Upper lobe of left lung (tissue), 4 donors: ENCODE data around the gene PPARD.

ENCODE experiments used
- EP300 ChIP-seq, 4 donors: sonication (generic); formaldehyde crosslinking; IDR thresholded peaks; one replicate each; pipeline ENCODE4 v1.5.1; 2017; ENCODE audit warnings: antibody characterized with exemption in 4 of 4, control low read depth in 2 of 4
- POLR2A ChIP-seq, 4 donors: fragments of 450-650 bp; IDR thresholded peaks; one replicate each; pipeline ENCODE4 v1.5.1; 2016 to 2017; ENCODE audit warnings: antibody characterized with exemption in 4 of 4, mild to moderate bottlenecking in 2 of 4
- POLR2AphosphoS5 ChIP-seq, 2 donors: sonication (generic); formaldehyde crosslinking; IDR thresholded peaks; one replicate each; pipeline ENCODE4 v1.5.1; 2017; ENCODE audit warnings: antibody characterized with exemption in 2 of 2
- TF ChIP-seq, protein P1 (sequence below), 6 experiments: fragments of 450-650 bp in 4 of 6; fragments of 200-600 bp in 2 of 6; sonication (generic) in 2 of 6; IDR thresholded peaks; one replicate each; pipeline ENCODE4 v1.5.1; 2016 to 2019; ENCODE audit warnings: antibody characterized with exemption in 6 of 6

GRCh38 chr6:35470663-35471120 is 128.3 kb downstream of the PPARD start:
- TF ChIP-seq, protein P1, sequence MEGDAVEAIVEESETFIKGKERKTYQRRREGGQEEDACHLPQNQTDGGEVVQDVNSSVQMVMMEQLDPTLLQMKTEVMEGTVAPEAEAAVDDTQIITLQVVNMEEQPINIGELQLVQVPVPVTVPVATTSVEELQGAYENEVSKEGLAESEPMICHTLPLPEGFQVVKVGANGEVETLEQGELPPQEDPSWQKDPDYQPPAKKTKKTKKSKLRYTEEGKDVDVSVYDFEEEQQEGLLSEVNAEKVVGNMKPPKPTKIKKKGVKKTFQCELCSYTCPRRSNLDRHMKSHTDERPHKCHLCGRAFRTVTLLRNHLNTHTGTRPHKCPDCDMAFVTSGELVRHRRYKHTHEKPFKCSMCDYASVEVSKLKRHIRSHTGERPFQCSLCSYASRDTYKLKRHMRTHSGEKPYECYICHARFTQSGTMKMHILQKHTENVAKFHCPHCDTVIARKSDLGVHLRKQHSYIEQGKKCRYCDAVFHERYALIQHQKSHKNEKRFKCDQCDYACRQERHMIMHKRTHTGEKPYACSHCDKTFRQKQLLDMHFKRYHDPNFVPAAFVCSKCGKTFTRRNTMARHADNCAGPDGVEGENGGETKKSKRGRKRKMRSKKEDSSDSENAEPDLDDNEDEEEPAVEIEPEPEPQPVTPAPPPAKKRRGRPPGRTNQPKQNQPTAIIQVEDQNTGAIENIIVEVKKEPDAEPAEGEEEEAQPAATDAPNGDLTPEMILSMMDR (IDR thresholded peaks at IDR 0.05): no peak
- TF ChIP-seq POLR2A (IDR thresholded peaks at IDR 0.05) (no peak), POLR2AphosphoS5 (IDR thresholded peaks at IDR 0.05) (no peak), EP300 (IDR thresholded peaks at IDR 0.05) (no peak)
